CD4-positive, alpha-beta T cell (primary cell): Measurements from ENCODE around the gene IFI6. TPM values are rescaled to one million over a fixed set of nuclear protein-coding genes. Genes with fewer than 3 reads are reported as not detected.

Source experiments
- ATAC-seq: fragments of 200-7000 bp; cut with Tn5 transposase; one replicate; pipeline ENCODE4 v1.10.0; 2022; ENCODE audit warnings: mild to moderate bottlenecking; ENCODE audit not compliant: poor library complexity
- CTCF ChIA-PET: fragments of 350-600 bp; sonication (Branson Sonifier 250); formaldehyde crosslinking; loops from one replicate; lab custom pipeline; 2021; ENCODE audit warnings: antibody characterized with exemption, inconsistent platforms; lab: Charles Lee
- POLR2A ChIA-PET: fragments of 350-600 bp; sonication (Branson Sonifier 250); formaldehyde crosslinking; loops from one replicate; lab custom pipeline; 2021; ENCODE audit warnings: antibody characterized with exemption, inconsistent platforms; lab: Charles Lee
- DNase-seq, 14 experiments: peaks; one replicate each; pipeline ENCODE4 v3.0.0-alpha.2; 2013 to 2020; ENCODE audit warnings: mixed read lengths in 2 of 14
- H3K27ac ChIP-seq, 2 donors: one replicate each; pipeline versions ENCODE4 v1.5.1 to v1.7.0; 2013; ENCODE audit warnings: low read length in 2 of 2, low read depth in 1 of 2, mild to moderate bottlenecking in 1 of 2
- H3K27me3 ChIP-seq, 2 experiments: 1 replicate in 1 of 2; 2 replicates in 1 of 2; pipeline versions ENCODE4 v1.6.1 to v1.7.0; 2013; ENCODE audit warnings: low read length in 2 of 2, control low read depth in 1 of 2, mild to moderate bottlenecking in 1 of 2, moderate library complexity in 1 of 2; ENCODE audit not compliant: insufficient read depth in 2 of 2, control insufficient read depth in 1 of 2
- H3K36me3 ChIP-seq: one replicate; pipeline ENCODE4 v1.6.1; 2013; ENCODE audit warnings: low read length, control low read depth; ENCODE audit not compliant: insufficient read depth
- H3K4me1 ChIP-seq: one replicate; pipeline ENCODE4 v1.6.1; 2013; ENCODE audit warnings: low read length, control low read depth; ENCODE audit not compliant: insufficient read depth
- H3K4me3 ChIP-seq: one replicate; pipeline ENCODE4 v1.5.1; 2013; ENCODE audit warnings: mild to moderate bottlenecking, low read length, moderate library complexity
- H3K9me3 ChIP-seq, 2 experiments: 1 replicate in 1 of 2; 2 replicates in 1 of 2; pipeline versions ENCODE4 v1.6.1 to v1.7.0; 2013; ENCODE audit warnings: low read length in 2 of 2, mild to moderate bottlenecking in 2 of 2, control low read depth in 1 of 2, moderate library complexity in 1 of 2; ENCODE audit not compliant: control insufficient read depth in 1 of 2, insufficient read depth in 1 of 2
- H3K27ac Mint-ChIP-seq: one replicate; pipeline ENCODE4 v1.8.0; 2020; ENCODE audit warnings: mixed read lengths
- H3K27me3 Mint-ChIP-seq: one replicate; pipeline ENCODE4 v1.8.0; 2021; ENCODE audit warnings: mixed read lengths
- H3K36me3 Mint-ChIP-seq: one replicate; pipeline ENCODE4 v1.8.0; 2021; ENCODE audit warnings: low read depth, mixed read lengths
- H3K4me1 Mint-ChIP-seq: one replicate; pipeline ENCODE4 v1.8.0; 2021; ENCODE audit warnings: low read depth, mixed read lengths
- H3K4me3 Mint-ChIP-seq: one replicate; pipeline ENCODE4 v1.8.0; 2020; ENCODE audit warnings: mild to moderate bottlenecking, mixed read lengths
- H3K9me3 Mint-ChIP-seq: one replicate; pipeline ENCODE4 v1.8.0; 2020; ENCODE audit warnings: mixed read lengths
- intact Hi-C, 2 experiments: fragments of 100-400 bp; cut with DNase I in 1 of 2; cut with micrococcal nuclease in 1 of 2; formaldehyde crosslinking; loops; one replicate each; pipeline versions ENCODE4 v1.15.1 to v1.9.0; 2023 to 2025; cut with DNase I, micrococcal nuclease
- total RNA-seq, 174 experiments: library from RNA in 2 of 174; stranded (reverse) in 2 of 174; gene quantifications; one replicate each; pipeline ENCODE4 v1.2.3 and lab custom pipeline; 2021 to 2026
- TF ChIP-seq, protein P1 (sequence below): fragments of 200-600 bp; IDR thresholded peaks from one replicate; pipeline ENCODE4 v1.8.0; 2022; ENCODE audit warnings: antibody characterized with exemption, mild to moderate bottlenecking

IFI6 gene
- total RNA-seq, 2 experiments from 2014 or later = 33.6 to 36.2 TPM

- TF ChIP-seq, protein P1, sequence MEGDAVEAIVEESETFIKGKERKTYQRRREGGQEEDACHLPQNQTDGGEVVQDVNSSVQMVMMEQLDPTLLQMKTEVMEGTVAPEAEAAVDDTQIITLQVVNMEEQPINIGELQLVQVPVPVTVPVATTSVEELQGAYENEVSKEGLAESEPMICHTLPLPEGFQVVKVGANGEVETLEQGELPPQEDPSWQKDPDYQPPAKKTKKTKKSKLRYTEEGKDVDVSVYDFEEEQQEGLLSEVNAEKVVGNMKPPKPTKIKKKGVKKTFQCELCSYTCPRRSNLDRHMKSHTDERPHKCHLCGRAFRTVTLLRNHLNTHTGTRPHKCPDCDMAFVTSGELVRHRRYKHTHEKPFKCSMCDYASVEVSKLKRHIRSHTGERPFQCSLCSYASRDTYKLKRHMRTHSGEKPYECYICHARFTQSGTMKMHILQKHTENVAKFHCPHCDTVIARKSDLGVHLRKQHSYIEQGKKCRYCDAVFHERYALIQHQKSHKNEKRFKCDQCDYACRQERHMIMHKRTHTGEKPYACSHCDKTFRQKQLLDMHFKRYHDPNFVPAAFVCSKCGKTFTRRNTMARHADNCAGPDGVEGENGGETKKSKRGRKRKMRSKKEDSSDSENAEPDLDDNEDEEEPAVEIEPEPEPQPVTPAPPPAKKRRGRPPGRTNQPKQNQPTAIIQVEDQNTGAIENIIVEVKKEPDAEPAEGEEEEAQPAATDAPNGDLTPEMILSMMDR = no peak
- peak overlapping the region; percentile 82 for H3K4me3 Mint-ChIP-seq
- H3K9me3 Mint-ChIP-seq = no peaks in the 10 kb centered on the region
- intact Hi-C loops = no loop called here
- DNase-seq (peak in 8 of 14 experiments; percentile 27 to 82 (median 46)), ATAC-seq (peak; percentile 54)
- ChIA-PET CTCF (no interaction called here), POLR2A (interaction anchor here (1.0 kb wide), 1 partner anchor 29 kb away, joined by 4 read pairs; no protein-coding TSS in a partner anchor)
- Histone ChIP-seq H3K27me3 (no peaks in the 10 kb centered on the region), H3K4me1 (peaks cover 74% of the 10 kb centered on the region), H3K36me3 (no peaks in the 10 kb centered on the region), H3K27ac (peak overlapping the region in 1 of 2 donors; percentile 27), H3K9me3 (no peaks in the 10 kb centered on the region), H3K4me3 (peak overlapping the region; percentile 52)
- no peaks in the 10 kb centered on the region for H3K27me3 Mint-ChIP-seq
- H3K27ac Mint-ChIP-seq = peak overlapping the region; percentile 84
- H3K36me3 Mint-ChIP-seq = no peaks in the 10 kb centered on the region
- H3K4me1 Mint-ChIP-seq = peaks cover 74% of the 10 kb centered on the region
Observed at GRCh38 chr1:27634177-27634984, 37.6 kb downstream of the IFI6 start.

DNA sequence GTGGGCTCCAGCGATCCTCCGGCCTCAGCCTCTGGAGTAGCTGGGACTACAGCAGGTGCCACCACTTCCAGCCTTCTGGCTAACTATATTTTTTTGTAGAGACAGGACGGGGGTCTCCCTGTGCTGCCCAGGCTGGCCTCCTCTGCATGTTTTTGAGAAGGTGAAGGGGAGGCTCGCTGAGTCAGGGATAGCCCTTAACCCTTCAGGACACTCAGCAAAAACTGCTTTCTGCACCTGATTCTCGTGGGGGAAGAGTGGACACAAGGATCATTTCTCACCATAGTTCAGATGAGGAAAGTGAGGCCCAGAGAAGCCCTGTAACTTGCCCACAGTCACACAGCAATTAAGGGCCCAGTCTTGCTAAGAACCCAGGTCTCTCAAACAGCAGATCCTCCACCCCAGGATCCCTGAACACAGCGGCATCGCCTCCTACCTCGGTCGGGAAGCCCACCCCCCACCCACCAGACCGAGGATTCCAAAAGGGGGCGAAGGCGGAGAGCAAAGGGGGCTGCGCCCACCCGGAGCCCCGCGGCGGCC, 38.3 kb downstream of the IFI6 start:
- Mint-ChIP-seq H3K4me1 (peaks cover 80% of the 10 kb centered on the region), H3K27ac (peak overlapping the region; percentile 84), H3K4me3 (peak overlapping the region; percentile 81), H3K27me3 (no peaks in the 10 kb centered on the region), H3K9me3 (no peaks in the 10 kb centered on the region), H3K36me3 (no peaks in the 10 kb centered on the region)
- ATAC-seq (no peak), DNase-seq (no peak)
- Histone ChIP-seq H3K36me3 (no peaks in the 10 kb centered on the region), H3K9me3 (no peaks in the 10 kb centered on the region), H3K27ac (peak overlapping the region; percentile 27 to 47), H3K4me3 (peak overlapping the region; percentile 52), H3K4me1 (peaks cover 72% of the 10 kb centered on the region), H3K27me3 (no peaks in the 10 kb centered on the region)
- TF ChIP-seq, protein P1 = no peak
- intact Hi-C loops = no loop called here
- ChIA-PET CTCF (no interaction called here), POLR2A (interaction anchor here (1.0 to 1.5 kb wide), 3 partner anchors 17 to 29 kb away, joined by 3 to 6 read pairs (median 4); no protein-coding TSS in a partner anchor)

GRCh38 chr1:27633298-27633610, 38.7 kb downstream of the IFI6 start:
- H3K4me3 ChIP-seq = peak overlapping the region; percentile 52
- Mint-ChIP-seq H3K4me1 (peaks cover 83% of the 10 kb centered on the region), H3K4me3 (peak overlapping the region; percentile 81), H3K36me3 (no peaks in the 10 kb centered on the region), H3K27me3 (no peaks in the 10 kb centered on the region), H3K27ac (peak overlapping the region; percentile 84), H3K9me3 (no peaks in the 10 kb centered on the region)
- H3K27ac ChIP-seq = peak overlapping the region in 1 of 2 donors; percentile 47
- H3K36me3 ChIP-seq = no peaks in the 10 kb centered on the region
- no peaks in the 10 kb centered on the region for H3K27me3 ChIP-seq
- ChIA-PET CTCF (no interaction called here), POLR2A (interaction anchor here (0.9 to 1.5 kb wide), 3 partner anchors 13 to 30 kb away, joined by 3 to 6 read pairs (median 3); no protein-coding TSS in a partner anchor)
- TF ChIP-seq, protein P1 = no peak
- ATAC-seq = no peak
- peaks cover 74% of the 10 kb centered on the region for H3K4me1 ChIP-seq
- intact Hi-C loops = no loop called here
- DNase-seq = no peak
- H3K9me3 ChIP-seq = no peaks in the 10 kb centered on the region
